Right lobe of liver (tissue), 4 donors: Measurements from ENCODE around the gene CELSR1.

ENCODE experiments used
- POLR2A ChIP-seq: fragments of 450-650 bp; IDR thresholded peaks from one replicate; pipeline ENCODE4 v1.6.1; 2017; ENCODE audit warnings: antibody characterized with exemption, mild to moderate bottlenecking
- TF ChIP-seq, protein P1 (sequence below), 4 donors: fragments of 200-600 bp in 3 of 4; fragments of 450-650 bp in 1 of 4; IDR thresholded peaks; one replicate each; pipeline versions ENCODE4 v1.5.1 to v1.8.0; 2016 to 2022; ENCODE audit warnings: antibody characterized with exemption in 4 of 4, mild to moderate bottlenecking in 2 of 4
- donor health status: DM: no; HTN: no; CAD: no.
- donor health status: DM: no; HTN: no; CAD: no.
- donor health status: DM: no; HTN: yes; CAD: no.

DNA sequence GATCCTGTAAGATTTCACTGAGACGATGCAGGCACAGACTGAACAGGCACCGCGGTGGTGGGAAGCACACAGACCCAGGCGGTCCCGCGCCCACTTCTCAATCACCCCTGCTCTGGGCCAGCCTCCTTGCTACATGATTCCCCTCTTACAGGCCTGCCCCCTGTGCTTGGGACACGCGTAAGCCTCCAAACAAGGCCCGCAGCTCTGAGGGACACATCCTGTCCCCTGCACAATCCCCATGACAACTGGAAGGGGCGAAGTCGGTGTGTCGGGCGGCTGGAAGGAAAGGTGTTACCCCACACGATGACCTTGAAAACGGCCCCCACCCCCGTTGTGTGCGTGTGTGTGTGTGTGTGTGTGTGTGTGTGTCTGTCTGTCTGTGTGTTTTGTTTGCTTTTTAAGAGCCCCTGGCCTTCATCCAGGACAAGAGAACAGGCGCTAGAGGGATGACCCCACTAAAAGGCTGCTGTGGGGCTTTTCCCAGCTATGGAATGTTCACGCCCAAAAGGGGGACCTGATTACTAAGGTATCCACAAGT is 13.1 kb downstream of the CELSR1 start:
- TF ChIP-seq, protein P1, sequence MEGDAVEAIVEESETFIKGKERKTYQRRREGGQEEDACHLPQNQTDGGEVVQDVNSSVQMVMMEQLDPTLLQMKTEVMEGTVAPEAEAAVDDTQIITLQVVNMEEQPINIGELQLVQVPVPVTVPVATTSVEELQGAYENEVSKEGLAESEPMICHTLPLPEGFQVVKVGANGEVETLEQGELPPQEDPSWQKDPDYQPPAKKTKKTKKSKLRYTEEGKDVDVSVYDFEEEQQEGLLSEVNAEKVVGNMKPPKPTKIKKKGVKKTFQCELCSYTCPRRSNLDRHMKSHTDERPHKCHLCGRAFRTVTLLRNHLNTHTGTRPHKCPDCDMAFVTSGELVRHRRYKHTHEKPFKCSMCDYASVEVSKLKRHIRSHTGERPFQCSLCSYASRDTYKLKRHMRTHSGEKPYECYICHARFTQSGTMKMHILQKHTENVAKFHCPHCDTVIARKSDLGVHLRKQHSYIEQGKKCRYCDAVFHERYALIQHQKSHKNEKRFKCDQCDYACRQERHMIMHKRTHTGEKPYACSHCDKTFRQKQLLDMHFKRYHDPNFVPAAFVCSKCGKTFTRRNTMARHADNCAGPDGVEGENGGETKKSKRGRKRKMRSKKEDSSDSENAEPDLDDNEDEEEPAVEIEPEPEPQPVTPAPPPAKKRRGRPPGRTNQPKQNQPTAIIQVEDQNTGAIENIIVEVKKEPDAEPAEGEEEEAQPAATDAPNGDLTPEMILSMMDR (IDR thresholded peaks at IDR 0.05), result no peak
- TF ChIP-seq POLR2A, result no peak
